Cardiac fibroblast (primary cell): ENCODE results near the gene SCGB1C2.

Experiments
- DNase-seq, 2 donors: peaks; one replicate each; pipeline versions ENCODE4 v3.0.0 to v3.0.0-alpha.2; 2010; ENCODE audit warnings: low read depth in 2 of 2
- H3K4me3 ChIP-seq, 2 donors: replicated peaks in 1 of 2; 1 replicate in 1 of 2; 2 replicates in 1 of 2; pipeline ENCODE4 v1.5.1; 2011; ENCODE audit warnings: low read depth in 2 of 2, low read length in 2 of 2, mild to moderate bottlenecking in 2 of 2, moderate library complexity in 1 of 2
- CTCF ChIP-seq: IDR thresholded peaks from one replicate; pipeline ENCODE4 v1.5.1; 2011; ENCODE audit warnings: low read depth, mild to moderate bottlenecking, low read length, inconsistent platforms

SCGB1C2 gene

GRCh38 chr17:151886-152859, 14.8 kb downstream of the SCGB1C2 start:
- peak in 1 of 2 donors; percentile 49 for DNase-seq
- TF ChIP-seq CTCF: no peak
- H3K4me3 ChIP-seq: no peak overlapping the region

GRCh38 chr17:152860-153420, 15.6 kb downstream of the SCGB1C2 start:
- H3K4me3 ChIP-seq: no peak overlapping the region
- no peak for DNase-seq

GRCh38 chr17:153851-154250, 16.5 kb downstream of the SCGB1C2 start:
- DNase-seq: no peak
- no peak for TF ChIP-seq CTCF
- no peak overlapping the region for H3K4me3 ChIP-seq

More at GRCh38 chr17:152860-153420, 15.6 kb downstream of the SCGB1C2 start:
- no peak for TF ChIP-seq CTCF

GRCh38 chr17:155576-155975, 18.2 kb downstream of the SCGB1C2 start:
- no peak for TF ChIP-seq CTCF
- no peak for DNase-seq

GRCh38 chr17:156094-156621, 18.8 kb downstream of the SCGB1C2 start:
- H3K4me3 ChIP-seq: no peak overlapping the region
- DNase-seq: no peak
- no peak for TF ChIP-seq CTCF

More at GRCh38 chr17:155576-155975, 18.2 kb downstream of the SCGB1C2 start:
- H3K4me3 ChIP-seq: no peak overlapping the region

- no peak for DNase-seq
- no peak for TF ChIP-seq CTCF
- H3K4me3 ChIP-seq: no peak overlapping the region
Observed at GRCh38 chr17:156946-157345, 19.6 kb downstream of the SCGB1C2 start.
